Aorta (tissue), 5 donors: Measurements from ENCODE around the gene WBP1L. TPM values are rescaled to one million over a fixed set of nuclear protein-coding genes. Genes with fewer than 3 reads are reported as not detected.

Experiments
- ATAC-seq: fragments of 200-7000 bp; cut with Tn5 transposase; one replicate; pipeline ENCODE4 v1.9.1; 2022; ENCODE audit warnings: moderate library complexity; ENCODE audit not compliant: low FRiP score
- DNase-seq, 2 donors: peaks; one replicate each; pipeline ENCODE4 v3.0.0-alpha.2; 2020
- H3K27ac ChIP-seq, 2 donors: one replicate each; pipeline ENCODE4 v1.5.1; 2013; ENCODE audit warnings: low read length in 2 of 2, mild to moderate bottlenecking in 2 of 2, moderate library complexity in 2 of 2, control low read depth in 1 of 2, inconsistent platforms in 1 of 2, low read depth in 1 of 2
- H3K27me3 ChIP-seq, 2 donors: one replicate each; pipeline ENCODE4 v1.6.1; 2013; ENCODE audit warnings: control low read depth in 1 of 2, low read length in 1 of 2, mild to moderate bottlenecking in 1 of 2, moderate library complexity in 1 of 2; ENCODE audit not compliant: insufficient read depth in 2 of 2, control insufficient read depth in 1 of 2
- H3K36me3 ChIP-seq, 2 donors: one replicate each; pipeline ENCODE4 v1.6.1; 2013; ENCODE audit warnings: control low read depth in 1 of 2, low read length in 1 of 2, mild to moderate bottlenecking in 1 of 2; ENCODE audit not compliant: insufficient read depth in 2 of 2, control insufficient read depth in 1 of 2
- H3K4me1 ChIP-seq, 2 donors: one replicate each; pipeline ENCODE4 v1.6.1; 2013; ENCODE audit warnings: low read length in 2 of 2, control low read depth in 1 of 2, mild to moderate bottlenecking in 1 of 2, moderate library complexity in 1 of 2; ENCODE audit not compliant: insufficient read depth in 2 of 2, control insufficient read depth in 1 of 2
- H3K4me3 ChIP-seq, 2 donors: one replicate each; pipeline ENCODE4 v1.5.1; 2013; ENCODE audit warnings: low read length in 2 of 2, control low read depth in 1 of 2, mild to moderate bottlenecking in 1 of 2
- H3K9me3 ChIP-seq: one replicate; pipeline ENCODE4 v1.6.1; 2013; ENCODE audit warnings: mild to moderate bottlenecking, low read length; ENCODE audit not compliant: control insufficient read depth
- WGBS, 2 donors: extraction: QIAGEN DNeasy Blood & Tissue Kit; methylation state at CpG; one replicate each; pipeline ENCODE4 v1.1.7; 2013; 5-methylcytosine and 5-hydroxymethylcytosine counted together
- intact Hi-C, 2 donors: fragments of 100-400 bp; cut with DNase I; formaldehyde crosslinking; loops; one replicate each; pipeline versions ENCODE4 v1.14.2 to v1.15.0; 2022
- polyA plus RNA-seq, 2 donors: library from polyadenylated mRNA; stranded (reverse); fragments of 200-250 nt; gene quantifications; one replicate each; pipeline ENCODE4 v1.2.3, GENCODE V29; 2013
- total RNA-seq, 2 donors: library from RNA; stranded (reverse); fragmentation: NEBNext Ultra II Directional; extraction: Animal tissue kit (Norgen Biotek cat#: 25700); gene quantifications; one replicate each; pipeline ENCODE4 v1.2.1, GENCODE V29; 2021
- donor health status: healthy with polysubstance abuse.
- donor health status: Bipolar disorder and iron deficiency.
- donor health status: DM: no; HTN: no; CAD: no.
- donor health status: DM: no; HTN: no; CAD: no.
- donor health status: DM: yes; HTN: yes; CAD: no.

WBP1L gene
- total and polyA plus RNA-seq, 4 donors, result 22.4 to 84.7 (median 61.4) TPM

DNA sequence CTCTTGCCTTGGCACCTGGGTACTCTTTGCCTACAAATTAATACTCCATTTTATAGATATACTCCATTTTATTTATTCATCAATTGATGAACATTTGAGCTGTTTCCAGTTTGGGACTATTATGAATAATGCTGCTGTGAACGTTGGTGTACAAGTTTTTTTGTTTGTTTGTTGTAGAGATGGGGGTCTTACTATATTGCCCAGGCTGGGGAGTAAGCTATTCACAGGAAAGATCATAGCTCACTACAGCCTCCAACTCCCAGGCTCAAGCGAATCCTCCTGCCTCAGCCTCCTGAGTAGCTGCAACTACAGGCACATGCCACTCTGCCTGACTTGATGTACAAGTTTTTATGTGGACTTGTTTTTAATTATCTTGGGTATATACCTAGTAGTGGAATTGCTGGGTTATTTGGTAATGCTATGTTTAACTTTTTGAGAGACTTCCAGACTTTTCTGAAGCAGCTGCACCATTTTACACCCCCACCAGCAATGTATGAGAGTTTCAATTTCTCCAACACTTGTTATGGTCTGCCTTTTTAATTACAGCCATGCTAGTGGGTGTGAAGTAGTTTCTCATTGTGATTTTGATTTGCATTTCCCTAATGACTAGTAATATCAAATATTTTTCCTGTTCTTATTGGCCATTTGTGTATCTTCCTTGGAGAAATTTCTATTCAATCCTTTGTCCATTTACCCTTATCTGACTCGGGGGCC lies 15.9 kb downstream of the WBP1L start:
- H3K27ac ChIP-seq, result peak overlapping the region; percentile 54 to 72
- no peaks in the 10 kb centered on the region for H3K9me3 ChIP-seq
- no peak for ATAC-seq
- no peak overlapping the region for H3K4me3 ChIP-seq
- peaks cover 0 to 5% of the 10 kb centered on the region in 2 donors for H3K4me1 ChIP-seq
- intact Hi-C loops, result loop anchor here in 1 of 2 donors (2.0 kb wide), 1 partner anchor 15 kb away; no protein-coding TSS in a partner anchor
- DNase-seq, result no peak
- 90 to 91% methylated on average over 3 of the region's 3 CpGs for WGBS, 2 donors
- H3K36me3 ChIP-seq, result no peaks in the 10 kb centered on the region
- H3K27me3 ChIP-seq, result no peaks in the 10 kb centered on the region

GRCh38 chr10:102761981-102762380 lies 18.2 kb downstream of the WBP1L start:
- peaks cover 0 to 8% of the 10 kb centered on the region in 2 donors for H3K4me1 ChIP-seq
- intact Hi-C loops, result no loop called here

GRCh38 chr10:102762401-102763015 lies 18.8 kb downstream of the WBP1L start:
- H3K27ac ChIP-seq, result no peak overlapping the region
- intact Hi-C loops, result no loop called here
- H3K27me3 ChIP-seq, result no peaks in the 10 kb centered on the region
- no peak overlapping the region for H3K4me3 ChIP-seq
- DNase-seq, result no peak
- H3K4me1 ChIP-seq, result peaks cover 0 to 8% of the 10 kb centered on the region in 2 donors
- no peaks in the 10 kb centered on the region for H3K9me3 ChIP-seq
- peak; percentile 47 for ATAC-seq
- no peaks in the 10 kb centered on the region for H3K36me3 ChIP-seq
- 62 to 72% methylated on average over 7 of the region's 7 CpGs for WGBS, 2 donors

More at GRCh38 chr10:102761981-102762380, 18.2 kb downstream of the WBP1L start:
- no peaks in the 10 kb centered on the region for H3K27me3 ChIP-seq
- no peaks in the 10 kb centered on the region for H3K36me3 ChIP-seq
- H3K9me3 ChIP-seq, result no peaks in the 10 kb centered on the region
- ATAC-seq (no peak), DNase-seq (no peak)
- 88 to 90% methylated on average over 4 of the region's 4 CpGs for WGBS, 2 donors
- H3K4me3 ChIP-seq, result no peak overlapping the region
- H3K27ac ChIP-seq, result no peak overlapping the region

- peaks cover 2 to 8% of the 10 kb centered on the region in 2 donors for H3K4me1 ChIP-seq
- H3K36me3 ChIP-seq, result no peaks in the 10 kb centered on the region
- DNase-seq (no peak), ATAC-seq (peak; percentile 68)
- no peak overlapping the region for H3K4me3 ChIP-seq
- no peaks in the 10 kb centered on the region for H3K9me3 ChIP-seq
- intact Hi-C loops, result no loop called here
- peak overlapping the region in 1 of 2 donors; percentile 25 for H3K27ac ChIP-seq
- no peaks in the 10 kb centered on the region for H3K27me3 ChIP-seq
- WGBS, 2 donors, result 82 to 83% methylated on average over 7 of the region's 7 CpGs
These were observed 19.4 kb downstream of the WBP1L start for GRCh38 chr10:102763037-102763607.

DNA sequence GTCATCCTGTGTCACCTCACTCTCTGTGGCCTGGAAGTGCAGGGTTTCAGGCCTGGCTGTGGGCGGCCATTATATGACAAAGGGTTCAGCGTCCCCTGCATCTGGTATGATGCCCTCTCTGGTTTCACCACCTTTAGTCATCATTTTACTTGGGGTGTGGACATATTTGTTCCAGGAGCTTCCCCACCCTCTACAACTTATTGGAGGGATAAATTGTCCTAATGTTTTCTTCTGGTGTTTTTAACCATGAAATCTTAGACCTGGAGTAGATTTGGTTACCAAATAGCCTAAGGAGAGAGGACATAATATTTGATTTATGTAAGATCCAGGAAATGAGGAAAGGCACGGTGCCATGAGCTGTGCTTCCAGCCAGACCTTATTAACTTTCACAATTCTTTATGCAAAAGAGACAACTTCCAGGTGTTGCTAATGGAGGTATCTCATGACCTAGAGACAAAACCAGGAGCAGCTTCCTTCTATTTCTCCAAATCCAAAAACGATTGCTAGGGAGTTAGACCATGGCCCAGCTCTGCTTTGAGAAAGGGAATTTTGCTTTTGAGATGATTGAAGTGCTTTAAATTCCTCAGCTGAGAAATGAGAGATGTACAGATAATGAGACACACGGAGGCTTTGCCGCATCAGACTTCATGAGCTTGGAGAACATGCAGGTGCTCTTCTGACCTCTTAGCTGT lies 20.9 kb downstream of the WBP1L start:
- Histone ChIP-seq H3K9me3 (no peaks in the 10 kb centered on the region), H3K27ac (no peak overlapping the region), H3K27me3 (no peaks in the 10 kb centered on the region), H3K4me3 (no peak overlapping the region), H3K36me3 (no peaks in the 10 kb centered on the region), H3K4me1 (peaks cover 2 to 4% of the 10 kb centered on the region in 2 donors)
- intact Hi-C loops, result no loop called here
- ATAC-seq (no peak), DNase-seq (no peak)
- WGBS, 2 donors, result 60 to 66% methylated on average over 6 of the region's 6 CpGs

GRCh38 chr10:102765336-102765735 lies 21.6 kb downstream of the WBP1L start:
- 64 to 73% methylated on average over 7 of the region's 7 CpGs for WGBS, 2 donors
- H3K4me3 ChIP-seq, result no peak overlapping the region
- ATAC-seq (no peak), DNase-seq (no peak)
- H3K27ac ChIP-seq, result no peak overlapping the region
- peaks cover 2 to 4% of the 10 kb centered on the region in 2 donors for H3K4me1 ChIP-seq
- no peaks in the 10 kb centered on the region for H3K36me3 ChIP-seq
- intact Hi-C loops, result no loop called here
- H3K9me3 ChIP-seq, result no peaks in the 10 kb centered on the region
- no peaks in the 10 kb centered on the region for H3K27me3 ChIP-seq

DNA sequence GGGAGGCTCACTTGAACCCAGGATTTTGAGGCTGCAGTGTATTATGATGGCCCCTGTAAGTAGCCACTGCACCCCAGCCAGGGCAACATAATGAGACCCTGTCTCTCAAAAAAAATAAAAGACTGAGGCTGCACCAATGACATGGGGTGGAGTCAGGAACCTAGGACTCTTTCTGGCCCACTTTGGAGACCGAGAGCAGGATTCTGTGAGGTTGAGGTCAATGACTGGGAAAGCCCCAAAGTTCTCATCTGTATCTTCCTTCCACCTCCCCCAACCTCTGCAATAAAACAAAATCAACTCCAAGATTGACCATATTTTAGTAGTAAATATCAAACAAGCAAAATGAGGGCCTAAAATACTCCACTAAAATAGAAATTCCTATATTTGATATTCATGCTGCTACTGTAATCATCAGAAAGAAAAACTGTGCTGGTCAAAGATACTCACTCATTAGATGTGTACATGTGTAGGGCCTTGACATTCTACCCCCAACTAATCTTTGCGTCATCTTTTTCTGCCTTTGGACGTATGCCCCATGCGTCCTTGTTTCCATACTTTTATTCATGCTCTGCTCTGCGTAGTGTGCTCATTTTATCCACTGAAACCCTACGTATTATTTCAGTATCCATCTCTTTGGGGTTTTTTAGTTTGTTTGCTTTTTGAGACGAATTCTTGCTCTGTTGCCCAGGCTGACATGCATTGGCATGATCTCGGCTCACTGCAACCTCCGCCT lies 23.8 kb downstream of the WBP1L start:
- no peak overlapping the region for H3K4me3 ChIP-seq
- DNase-seq (no peak), ATAC-seq (no peak)
- peaks cover 2 to 4% of the 10 kb centered on the region in 2 donors for H3K4me1 ChIP-seq
- no peaks in the 10 kb centered on the region for H3K9me3 ChIP-seq
- 75% methylated on average over 9 of the region's 9 CpGs for WGBS, 2 donors
- H3K27me3 ChIP-seq, result no peaks in the 10 kb centered on the region
- no peaks in the 10 kb centered on the region for H3K36me3 ChIP-seq
- no peak overlapping the region for H3K27ac ChIP-seq
- intact Hi-C loops, result no loop called here

- WGBS, 2 donors, result 76% methylated on average over 7 of the region's 7 CpGs
- H3K4me1 ChIP-seq, result peaks cover 2 to 4% of the 10 kb centered on the region in 2 donors
- H3K27ac ChIP-seq, result no peak overlapping the region
These were observed 25.8 kb downstream of the WBP1L start for GRCh38 chr10:102769375-102770107.

More at GRCh38 chr10:102769375-102770107, 25.8 kb downstream of the WBP1L start:
- no peak for DNase-seq
- H3K27me3 ChIP-seq, result no peaks in the 10 kb centered on the region
- H3K36me3 ChIP-seq, result no peaks in the 10 kb centered on the region
- no peaks in the 10 kb centered on the region for H3K9me3 ChIP-seq
- H3K4me3 ChIP-seq, result no peak overlapping the region
- intact Hi-C loops, result no loop called here
- no peak for ATAC-seq
